ENCODE results near the gene ATP6V1B1. TPM values are rescaled to one million over a fixed set of nuclear protein-coding genes. Genes with fewer than 3 reads are reported as not detected.

ATP6V1B1 gene
- total RNA-seq, 4 donors from 2014 or later: 1.2 to 2.5 TPM; not detected in 2

DNA sequence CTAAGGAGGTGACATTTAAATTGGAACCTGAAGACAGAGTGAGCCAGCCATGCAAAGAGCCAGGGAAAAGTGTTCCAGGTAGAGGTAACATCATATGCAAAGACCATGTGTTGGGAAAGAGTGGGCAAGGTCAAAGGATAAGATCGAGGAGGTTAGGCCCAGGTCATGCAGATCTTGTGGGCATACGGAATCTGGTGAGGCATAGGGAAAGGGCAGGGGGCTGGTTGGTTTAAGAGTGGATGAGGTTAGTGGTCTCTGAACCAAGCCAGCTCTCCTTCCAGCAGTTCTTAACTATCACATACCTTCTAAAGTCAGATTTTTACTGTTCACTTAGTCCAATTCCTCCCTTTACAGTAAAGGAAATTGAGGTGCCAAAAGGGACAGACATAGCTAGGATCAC lies 45.7 kb downstream of the ATP6V1B1 start:
- H3K27ac ChIP-seq: no peak overlapping the region
- H3K4me1 ChIP-seq: peaks cover 0 to 36% (median 14%) of the 10 kb centered on the region in 4 donors
- H3K36me3 ChIP-seq: peaks cover 0 to 39% (median 0%) of the 10 kb centered on the region in 3 donors
- DNase-seq (ENCODE audit: low spot score in 2 of 2): no peak
- no peak overlapping the region for H3K4me3 ChIP-seq
- H3K27me3 ChIP-seq: no peaks in the 10 kb centered on the region
- H3K9me3 ChIP-seq: no peaks in the 10 kb centered on the region
- TF ChIP-seq, protein P1, sequence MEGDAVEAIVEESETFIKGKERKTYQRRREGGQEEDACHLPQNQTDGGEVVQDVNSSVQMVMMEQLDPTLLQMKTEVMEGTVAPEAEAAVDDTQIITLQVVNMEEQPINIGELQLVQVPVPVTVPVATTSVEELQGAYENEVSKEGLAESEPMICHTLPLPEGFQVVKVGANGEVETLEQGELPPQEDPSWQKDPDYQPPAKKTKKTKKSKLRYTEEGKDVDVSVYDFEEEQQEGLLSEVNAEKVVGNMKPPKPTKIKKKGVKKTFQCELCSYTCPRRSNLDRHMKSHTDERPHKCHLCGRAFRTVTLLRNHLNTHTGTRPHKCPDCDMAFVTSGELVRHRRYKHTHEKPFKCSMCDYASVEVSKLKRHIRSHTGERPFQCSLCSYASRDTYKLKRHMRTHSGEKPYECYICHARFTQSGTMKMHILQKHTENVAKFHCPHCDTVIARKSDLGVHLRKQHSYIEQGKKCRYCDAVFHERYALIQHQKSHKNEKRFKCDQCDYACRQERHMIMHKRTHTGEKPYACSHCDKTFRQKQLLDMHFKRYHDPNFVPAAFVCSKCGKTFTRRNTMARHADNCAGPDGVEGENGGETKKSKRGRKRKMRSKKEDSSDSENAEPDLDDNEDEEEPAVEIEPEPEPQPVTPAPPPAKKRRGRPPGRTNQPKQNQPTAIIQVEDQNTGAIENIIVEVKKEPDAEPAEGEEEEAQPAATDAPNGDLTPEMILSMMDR (IDR thresholded peaks at IDR 0.05): no peak
- no peak for TF ChIP-seq POLR2A (IDR thresholded peaks at IDR 0.05)
- TF ChIP-seq EP300 (IDR thresholded peaks at IDR 0.05): no peak
- WGBS, 2 donors: 81 to 87% methylated on average over 2 of the region's 2 CpGs

- H3K4me3 ChIP-seq: no peak overlapping the region
- peaks cover 0 to 46% (median 0%) of the 10 kb centered on the region in 3 donors for H3K36me3 ChIP-seq
- TF ChIP-seq POLR2A (IDR thresholded peaks at IDR 0.05) (no peak), EP300 (IDR thresholded peaks at IDR 0.05) (no peak)
- TF ChIP-seq, protein P1 (IDR thresholded peaks at IDR 0.05): no peak
- no peak overlapping the region for H3K27ac ChIP-seq
- no peaks in the 10 kb centered on the region for H3K9me3 ChIP-seq
- no peak for DNase-seq (ENCODE audit: low spot score in 2 of 2)
- H3K27me3 ChIP-seq: no peaks in the 10 kb centered on the region
- WGBS, 2 donors: 89 to 91% methylated on average over 14 of the region's 14 CpGs
- H3K4me1 ChIP-seq: peaks cover 0 to 34% (median 14%) of the 10 kb centered on the region in 4 donors
These were observed 46.4 kb downstream of the ATP6V1B1 start for GRCh38 chr2:70981866-70982810.

DNA sequence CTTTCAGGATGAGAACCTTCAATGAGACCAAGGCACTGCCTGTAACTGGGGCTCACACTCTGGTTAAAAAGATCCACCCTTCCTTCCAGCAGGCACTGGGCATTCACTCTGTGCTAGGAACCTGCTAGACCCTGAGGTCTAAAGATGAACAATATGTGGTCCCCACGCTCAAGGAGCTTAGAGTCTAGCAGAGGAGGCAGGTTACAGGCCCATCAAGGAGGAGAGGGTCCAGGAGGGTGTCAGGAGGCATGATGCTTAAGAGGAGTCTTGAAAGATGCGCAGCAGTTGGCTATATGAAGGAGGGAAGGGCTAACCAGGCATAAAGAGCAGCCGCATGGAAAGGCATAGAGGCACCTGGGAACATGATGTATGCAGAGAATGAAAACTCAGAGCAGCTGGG lies 47.3 kb downstream of the ATP6V1B1 start:
- Histone ChIP-seq H3K4me3 (no peak overlapping the region), H3K36me3 (peaks cover 0 to 55% (median 0%) of the 10 kb centered on the region in 3 donors), H3K4me1 (peaks cover 0 to 38% (median 9%) of the 10 kb centered on the region in 4 donors), H3K27me3 (no peaks in the 10 kb centered on the region), H3K27ac (no peak overlapping the region), H3K9me3 (no peaks in the 10 kb centered on the region)
- WGBS, 2 donors: 91 to 98% methylated on average over 3 of the region's 3 CpGs
- no peak for TF ChIP-seq EP300 (IDR thresholded peaks at IDR 0.05)
- TF ChIP-seq, protein P1 (IDR thresholded peaks at IDR 0.05): no peak
- no peak for TF ChIP-seq POLR2A (IDR thresholded peaks at IDR 0.05)
- no peak for DNase-seq (ENCODE audit: low spot score in 2 of 2)

- Histone ChIP-seq H3K36me3 (peaks cover 0 to 61% (median 0%) of the 10 kb centered on the region in 3 donors), H3K4me1 (peaks cover 0 to 38% (median 3%) of the 10 kb centered on the region in 4 donors), H3K27ac (no peak overlapping the region), H3K9me3 (no peaks in the 10 kb centered on the region), H3K4me3 (no peak overlapping the region), H3K27me3 (no peaks in the 10 kb centered on the region)
- WGBS, 2 donors: 88 to 94% methylated on average over 8 of the region's 8 CpGs
- TF ChIP-seq, protein P1 (IDR thresholded peaks at IDR 0.05): no peak
- TF ChIP-seq EP300 (IDR thresholded peaks at IDR 0.05) (no peak), POLR2A (IDR thresholded peaks at IDR 0.05) (no peak)
- no peak for DNase-seq (ENCODE audit: low spot score in 2 of 2)
These were observed 48.0 kb downstream of the ATP6V1B1 start for GRCh38 chr2:70983506-70984227.

All from tibial nerve (tissue), 4 donors.